GM19193 (cell line): ENCODE data around the gene ARHGAP9.

Experiments used
- POLR2A ChIP-seq: IDR thresholded peaks from 4 replicates; pipeline ENCODE4 v1.6.1; 2011; ENCODE audit not compliant: insufficient read depth, insufficient read length; ENCODE audit errors: extremely low read depth

The ARHGAP9 gene

GRCh38 chr12:57459055-57459749, 20.5 kb downstream of the ARHGAP9 start:
- peak; percentile 66 for TF ChIP-seq POLR2A

- no peak for TF ChIP-seq POLR2A
These were observed 21.0 kb downstream of the ARHGAP9 start for GRCh38 chr12:57458665-57459054.

GRCh38 chr12:57456737-57457490, 22.8 kb downstream of the ARHGAP9 start:
- TF ChIP-seq POLR2A = no peak

GRCh38 chr12:57456145-57456700, 23.4 kb downstream of the ARHGAP9 start:
- TF ChIP-seq POLR2A = no peak

GRCh38 chr12:57455374-57456144, 24.1 kb downstream of the ARHGAP9 start:
- no peak for TF ChIP-seq POLR2A

- no peak for TF ChIP-seq POLR2A
These were observed 24.9 kb downstream of the ARHGAP9 start, which contains the start of gene INHBE for GRCh38 chr12:57454566-57455373. Gene INHBE, plus strand, starts transcription at chr12:57455307. Its CDS starts 230 bp downstream, at chr12:57455537.

- no peak for TF ChIP-seq POLR2A
These were observed 25.5 kb downstream of the ARHGAP9 start for GRCh38 chr12:57454213-57454565.

- no peak for TF ChIP-seq POLR2A
These were observed 26.6 kb downstream of the ARHGAP9 start for GRCh38 chr12:57452937-57453509.

GRCh38 chr12:57452181-57452936, 27.3 kb downstream of the ARHGAP9 start:
- TF ChIP-seq POLR2A = no peak

GRCh38 chr12:57451233-57451778, 28.4 kb downstream of the ARHGAP9 start:
- no peak for TF ChIP-seq POLR2A

GRCh38 chr12:57450057-57450456, 29.6 kb downstream of the ARHGAP9 start:
- no peak for TF ChIP-seq POLR2A

GRCh38 chr12:57449375-57449774, 30.3 kb downstream of the ARHGAP9 start:
- no peak for TF ChIP-seq POLR2A

- TF ChIP-seq POLR2A = no peak
These were observed 31.0 kb downstream of the ARHGAP9 start for GRCh38 chr12:57448669-57449068.

- no peak for TF ChIP-seq POLR2A
These were observed 33.2 kb downstream of the ARHGAP9 start for GRCh38 chr12:57446292-57446960.
